GM18951 (cell line): ENCODE results near the gene XKR8.
"Not testable (repeated sequence)": the region's sequence is repeated elsewhere in the genome, so short reads cannot be mapped to it uniquely, and the experiment has no call there.

Source experiments
- POLR2A ChIP-seq: IDR thresholded peaks from 4 replicates; pipeline ENCODE4 v1.6.1; 2011; ENCODE audit warnings: mild to moderate bottlenecking; ENCODE audit not compliant: insufficient read length, insufficient read depth; ENCODE audit errors: extremely low read depth
- in situ Hi-C: fragments of 300-500 bp; cut with MboI; formaldehyde crosslinking; loops from one replicate; pipeline ENCODE4 v1.12.0; 2022; ENCODE audit warnings: low sequenced_read_pairs, mixed read lengths, inconsistent platforms; ENCODE audit not compliant: unreplicated experiment

Gene XKR8

GRCh38 chr1:27981145-27981544 lies 21.4 kb downstream of the XKR8 start:
- in situ Hi-C loops, result no loop called here
- no peak for TF ChIP-seq POLR2A

- in situ Hi-C loops, result no loop called here
Observed at GRCh38 chr1:27990920-27991537, 31.3 kb downstream of the XKR8 start.

DNA sequence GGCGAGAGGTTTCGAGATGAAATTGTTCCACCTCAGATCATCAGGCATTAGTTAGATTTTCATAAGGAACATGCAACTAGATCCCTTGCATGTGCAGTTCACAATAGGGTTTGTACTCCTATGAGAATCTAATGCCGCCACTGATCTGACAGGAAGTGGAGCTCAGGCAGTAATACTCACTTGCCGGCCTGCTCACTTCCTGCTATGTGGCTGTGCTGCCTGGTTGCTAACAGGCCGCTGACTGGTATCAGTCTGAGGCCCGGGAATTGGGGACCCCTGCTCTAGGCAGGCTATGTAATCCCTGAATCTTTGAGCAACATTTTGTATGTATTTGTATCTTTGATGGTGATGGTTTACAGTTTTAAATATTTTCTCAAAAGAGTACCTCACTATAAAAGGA lies 32.5 kb downstream of the XKR8 start:
- TF ChIP-seq POLR2A, result no peak
- in situ Hi-C loops, result no loop called here

More at GRCh38 chr1:27990920-27991537, 31.3 kb downstream of the XKR8 start:
- no peak for TF ChIP-seq POLR2A

DNA sequence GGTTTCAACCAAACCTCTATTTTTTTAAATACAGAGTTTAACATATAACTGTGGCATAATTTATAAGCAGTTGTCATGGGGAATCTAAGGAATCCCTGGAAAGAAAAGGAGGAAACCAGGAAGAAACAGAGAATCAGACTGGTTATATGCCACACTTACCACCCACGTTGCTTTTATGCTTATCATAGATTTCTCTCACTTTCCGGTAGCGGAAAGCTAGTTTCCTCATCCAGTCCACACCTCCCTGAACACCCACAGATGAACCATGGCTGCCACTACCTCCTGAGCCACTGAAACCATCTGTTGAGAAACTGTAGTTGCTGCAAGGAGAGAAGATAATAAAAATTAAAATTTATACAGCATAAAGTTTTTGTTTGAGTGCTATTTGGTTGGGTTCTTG lies 33.5 kb downstream of the XKR8 start:
- no peak for TF ChIP-seq POLR2A
- in situ Hi-C loops, result no loop called here

DNA sequence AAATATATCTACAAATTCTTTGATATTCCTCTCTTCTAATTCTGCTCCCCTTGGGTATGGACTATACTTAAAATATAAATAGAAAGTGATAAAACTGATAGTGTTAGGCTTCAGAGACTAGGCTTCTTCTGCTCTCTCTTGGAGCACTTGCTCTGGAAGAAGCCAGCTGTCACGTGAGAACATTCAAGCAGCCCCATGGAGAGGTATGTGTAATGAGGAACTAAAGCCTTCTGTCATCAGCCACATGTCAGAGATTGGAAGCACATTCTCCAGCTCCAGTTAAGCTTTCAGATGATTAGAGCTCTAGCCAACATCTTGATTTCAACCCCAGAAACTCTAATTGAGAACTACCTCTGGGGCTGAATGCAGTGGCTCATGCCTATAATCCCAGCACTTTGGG lies 34.3 kb downstream of the XKR8 start:
- TF ChIP-seq POLR2A, result no peak
- in situ Hi-C loops, result no loop called here

DNA sequence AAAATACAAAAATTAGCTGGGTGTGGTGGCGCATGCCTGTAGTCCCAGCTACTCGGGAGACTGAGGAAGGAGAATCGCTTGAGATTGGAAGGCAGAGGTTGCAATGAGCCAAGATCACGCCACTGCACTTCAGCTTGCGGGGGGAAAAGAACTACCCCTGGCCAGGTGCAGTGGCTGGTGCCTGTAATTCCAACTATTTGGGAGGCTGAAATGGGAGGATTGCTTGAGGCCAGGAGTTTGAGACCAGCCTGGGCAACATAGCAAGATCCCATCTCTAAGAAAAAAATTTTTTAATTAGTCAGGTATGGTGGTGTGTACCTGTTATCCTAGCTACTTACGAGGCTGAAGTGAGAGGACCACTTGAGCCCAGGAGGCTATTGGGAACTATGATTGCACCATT lies 34.8 kb downstream of the XKR8 start:
- in situ Hi-C loops, result not testable (repeated sequence)

GRCh38 chr1:27999055-27999454 lies 39.3 kb downstream of the XKR8 start:
- in situ Hi-C loops, result no loop called here
- no peak for TF ChIP-seq POLR2A

DNA sequence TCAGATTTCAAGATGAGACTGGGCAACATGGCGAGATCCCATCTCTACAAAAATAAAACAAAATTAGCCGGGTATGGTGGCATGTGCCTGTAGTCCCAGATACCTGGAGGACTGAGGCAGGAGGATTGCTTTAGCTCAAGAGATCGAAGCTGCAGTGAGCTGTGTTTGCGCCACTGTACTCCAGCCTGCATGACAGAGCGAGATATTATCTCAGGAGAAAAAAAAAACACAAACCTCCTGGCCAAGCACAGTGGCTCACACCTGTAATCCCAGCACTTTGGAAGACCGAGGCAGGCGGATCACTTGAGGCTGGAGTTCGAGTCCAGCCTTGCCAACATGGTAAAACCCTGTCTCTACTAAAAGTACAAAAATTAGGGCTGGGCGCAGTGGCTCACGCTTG lies 42.8 kb downstream of the XKR8 start:
- in situ Hi-C loops, result no loop called here
- TF ChIP-seq POLR2A, result no peak

- in situ Hi-C loops, result not testable (repeated sequence)
Observed at GRCh38 chr1:28003117-28003516, 43.3 kb downstream of the XKR8 start.

DNA sequence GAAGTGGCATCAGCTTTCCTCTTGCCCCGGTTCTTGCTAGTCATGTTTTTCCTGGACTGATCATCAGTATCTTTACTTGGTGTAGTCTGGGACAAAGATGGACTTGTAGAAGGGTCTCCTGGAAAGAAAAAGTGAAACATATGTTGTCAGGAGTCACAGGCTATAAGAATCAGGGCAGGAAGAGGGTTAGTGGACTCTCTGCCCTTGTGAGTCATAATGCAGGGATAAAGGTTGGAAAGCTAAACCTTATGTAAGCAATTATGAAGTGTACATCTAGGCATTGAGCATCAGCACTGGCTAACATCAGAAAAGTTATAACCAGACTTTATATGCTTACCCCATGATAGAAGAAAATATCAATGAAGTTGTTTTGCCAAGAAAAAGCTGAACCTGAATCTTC lies 51.2 kb downstream of the XKR8 start:
- in situ Hi-C loops, result no loop called here
- TF ChIP-seq POLR2A, result no peak
